A549 treated with AZD2906 at 1 μM for 4 hours (cell line): ENCODE data around the gene PCDH9. TPM values are rescaled to one million over a fixed set of nuclear protein-coding genes. Genes with fewer than 3 reads are reported as not detected.

Experiments used
- total RNA-seq: library from RNA; stranded (reverse); fragments of 200-300 nt; extraction: Qiagen RNA extraction; gene quantifications from 5 replicates; pipeline ENCODE4 v1.2.3, GENCODE V29; 2022

Gene PCDH9
- total RNA-seq = 5.1 to 7.9 TPM (median 7.0 TPM) in 5 replicates

GRCh38 chr13:67229481-67230403, at the start of gene PCDH9:
TSS of gene PCDH9 (minus strand) at chr13:67230336. CDS start at chr13:67228440, 1,896 bp downstream.

